Stimulated activated CD4-positive, alpha-beta T cell treated with anti-CD3 and anti-CD28 coated beads, Interleukin-15, amount 100 ng/mL, for 24 hours (primary cell): ENCODE measurements around the gene OR51V1.
"Not testable (repeated sequence)": the region's sequence is repeated elsewhere in the genome, so short reads cannot be mapped to it uniquely, and the experiment has no call there.

ENCODE experiments used
- DNase-seq: peaks from one replicate; pipeline ENCODE4 v3.0.0-alpha.2; 2020

The OR51V1 gene

DNA sequence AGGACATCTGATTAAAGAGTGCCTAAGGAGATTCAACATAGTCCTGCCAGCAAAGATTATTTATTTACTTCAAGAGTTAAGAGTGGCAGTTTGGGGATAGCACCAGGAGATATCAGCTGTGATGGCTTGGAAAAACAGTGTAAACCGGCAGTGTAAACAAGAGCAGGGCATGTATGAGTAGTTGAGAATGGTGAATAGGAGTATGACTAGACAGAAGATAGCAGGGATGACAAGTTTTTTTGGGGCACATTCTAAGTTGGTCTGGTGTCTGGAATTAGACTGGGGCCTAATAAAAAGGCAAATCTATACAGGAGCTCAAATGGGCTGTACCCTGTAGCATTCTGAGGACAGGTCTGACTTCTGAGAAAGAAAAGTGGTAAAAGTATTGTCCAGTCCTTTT lies 39.4 kb downstream of the OR51V1 start:
- not testable (repeated sequence) for DNase-seq

DNA sequence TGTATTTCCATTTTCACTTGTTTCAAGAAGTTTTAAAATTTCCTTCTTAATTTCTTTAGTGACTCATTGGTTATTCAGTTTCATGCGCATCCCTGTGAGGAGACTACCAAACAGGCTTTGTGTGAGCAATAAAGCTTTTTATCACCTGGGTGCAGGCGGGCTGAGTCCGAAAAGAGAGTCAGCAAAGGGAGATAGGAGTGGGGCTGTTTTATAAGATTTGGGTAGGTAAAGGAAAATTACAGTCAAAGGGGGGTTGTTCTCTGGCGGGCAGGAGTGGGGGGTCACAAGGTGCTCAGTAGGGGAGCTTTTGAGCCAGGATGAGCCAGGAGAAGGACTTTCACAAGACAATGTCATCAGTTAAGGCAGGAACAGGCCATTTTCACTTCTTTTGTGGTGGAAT lies 40.3 kb downstream of the OR51V1 start:
- not testable (repeated sequence) for DNase-seq

DNA sequence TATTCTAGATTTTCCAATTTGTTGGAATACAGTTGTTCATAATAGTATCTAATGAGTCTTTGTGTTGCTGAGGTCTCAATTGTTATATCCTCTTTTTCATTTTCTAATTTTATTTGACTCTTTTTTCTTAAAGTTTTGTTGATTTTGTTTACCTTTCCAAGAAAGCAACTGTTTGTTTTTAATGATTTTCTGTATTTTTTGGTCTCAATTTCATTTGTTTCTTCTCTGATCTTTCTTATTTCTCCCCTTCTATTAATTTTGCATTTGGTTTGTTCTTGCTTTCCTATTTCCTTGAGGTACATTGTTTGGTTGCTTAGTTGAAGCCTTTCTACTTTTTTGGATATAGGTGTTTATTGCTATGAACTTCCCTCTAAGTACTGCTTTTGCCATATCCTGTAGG lies 40.7 kb downstream of the OR51V1 start:
- no peak for DNase-seq

DNA sequence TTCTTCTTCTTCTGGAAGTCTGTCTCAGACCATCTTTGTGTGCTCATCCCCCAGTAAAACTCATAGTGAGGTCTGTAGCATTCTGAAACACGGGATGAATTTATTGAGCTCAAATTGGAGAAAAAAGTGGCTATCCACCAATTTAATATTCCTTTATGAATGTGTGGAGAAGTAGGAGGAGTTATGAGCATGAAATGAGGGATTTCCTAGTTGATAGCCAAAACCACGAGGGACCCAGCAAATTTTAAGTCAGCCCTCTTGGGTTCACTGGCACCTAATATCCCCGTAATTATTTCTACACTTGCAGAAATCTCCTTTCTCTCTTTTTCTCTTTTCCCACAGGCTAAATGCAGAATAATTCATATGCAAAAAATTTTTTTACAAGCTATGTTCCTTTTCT lies 45.8 kb downstream of the OR51V1 start, which contains the start of gene OR52A1:
TSS of gene OR52A1 (minus strand) at position 101 of the 400 bp plus-strand sequence. CDS start 2,388 bp downstream, outside the sequence.
- no peak for DNase-seq

DNA sequence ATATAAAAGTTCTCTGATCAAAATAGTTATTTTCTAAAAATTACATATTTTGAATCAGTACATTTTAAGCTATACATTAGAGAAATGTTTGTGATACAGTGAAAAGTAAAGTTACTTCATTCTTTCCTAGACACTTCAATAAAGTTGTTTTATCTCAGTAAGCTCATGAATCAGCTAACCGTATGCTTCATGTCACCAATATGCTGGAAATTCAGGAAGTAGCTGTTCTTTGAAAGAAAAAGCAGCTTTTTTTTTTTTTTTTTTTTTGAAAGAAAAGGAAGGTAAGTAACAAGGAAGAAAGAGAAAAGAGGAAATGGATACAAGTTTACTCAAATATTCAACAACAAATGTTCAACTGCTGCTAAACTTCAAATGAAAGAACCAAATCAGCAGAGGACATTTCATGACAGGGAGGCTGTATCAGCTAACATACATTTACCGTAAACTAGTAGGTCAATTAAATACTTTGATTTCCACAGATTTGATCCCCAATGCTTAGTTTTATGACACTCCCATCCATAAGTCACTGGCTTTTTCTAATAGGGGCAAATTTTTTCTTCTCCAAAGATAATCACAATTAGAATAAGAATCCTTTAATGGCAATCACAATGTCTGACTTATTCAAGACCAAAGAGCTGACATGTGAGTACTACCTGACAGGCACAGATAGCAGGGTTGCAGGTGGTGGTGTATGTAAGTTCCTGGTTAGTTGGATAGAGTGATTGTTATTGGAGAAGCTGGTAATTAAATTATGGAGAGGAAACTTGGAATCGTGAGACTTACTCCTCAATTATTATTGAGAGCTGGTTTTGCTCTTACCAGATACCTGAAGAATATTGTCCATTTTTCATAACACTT lies 46.7 kb downstream of the OR51V1 start:
- no peak for DNase-seq

DNA sequence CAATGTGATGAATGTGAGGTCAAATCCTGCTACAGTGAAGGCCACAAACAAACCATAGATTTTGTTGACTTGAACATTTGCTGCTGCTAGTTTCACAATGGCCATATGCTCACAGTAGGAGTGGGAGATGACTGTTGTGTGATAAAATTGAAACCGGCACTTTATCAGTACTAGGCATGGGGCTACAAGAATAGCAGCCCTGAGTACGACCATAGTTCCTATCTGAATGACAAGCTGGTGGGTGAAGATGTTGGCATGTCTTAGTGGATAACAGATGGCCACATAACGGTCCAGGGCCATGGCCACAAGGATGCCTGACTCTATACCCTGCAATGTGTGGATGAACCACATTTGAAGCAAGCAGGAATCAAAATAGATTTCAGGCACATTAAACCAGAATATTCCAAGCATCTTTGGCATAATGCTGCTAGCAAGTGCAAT lies 48.7 kb downstream of the OR51V1 start:
- no peak for DNase-seq
